Prostate gland (tissue), 2 donors: ENCODE data around the gene SHKBP1. TPM values are rescaled to one million over a fixed set of nuclear protein-coding genes. Genes with fewer than 3 reads are reported as not detected.

Experiments
- DNase-seq: peaks from one replicate; pipeline ENCODE4 v3.0.0-alpha.2; 2019; ENCODE audit warnings: low spot score
- H3K27ac ChIP-seq, 2 donors: fragments of 200-600 bp; sonication (generic); 2 replicates each; pipeline ENCODE4 v1.5.1; 2017 to 2019
- H3K27me3 ChIP-seq: fragments of 200-600 bp; sonication (generic); replicated peaks from 2 replicates; pipeline ENCODE4 v1.5.1; 2019; ENCODE audit not compliant: insufficient read depth
- H3K36me3 ChIP-seq, 2 donors: fragments of 200-600 bp; sonication (generic); 1 replicate in 1 of 2; 2 replicates in 1 of 2; pipeline versions ENCODE4 v1.5.1 to v1.8.1; 2017 to 2019
- H3K4me1 ChIP-seq: fragments of 200-600 bp; sonication (generic); replicated peaks from 2 replicates; pipeline ENCODE4 v1.5.1; 2019
- H3K4me3 ChIP-seq, 2 donors: fragments of 200-600 bp; sonication (generic); 2 replicates each; pipeline ENCODE4 v1.5.1; 2017 to 2019
- H3K9me3 ChIP-seq: fragments of 200-600 bp; sonication (generic); 2 replicates; pipeline ENCODE4 v1.5.1; 2017
- CTCF ChIP-seq, 4 experiments: fragments of 200-600 bp in 2 of 4; fragments of 450-650 bp in 2 of 4; sonication (generic) in 2 of 4; IDR thresholded peaks; 1 replicate in 3 of 4; 2 replicates in 1 of 4; pipeline ENCODE4 v1.5.1; 2016 to 2019; ENCODE audit warnings: antibody characterized with exemption in 4 of 4, mild to moderate bottlenecking in 2 of 4, moderate library complexity in 2 of 4
- POLR2A ChIP-seq: fragments of 450-650 bp; IDR thresholded peaks from one replicate; pipeline ENCODE4 v1.6.1; 2016; ENCODE audit warnings: antibody characterized with exemption, mild to moderate bottlenecking
- POLR2AphosphoS5 ChIP-seq: sonication (generic); formaldehyde crosslinking; IDR thresholded peaks from one replicate; pipeline ENCODE4 v1.6.1; 2017; ENCODE audit warnings: antibody characterized with exemption
- WGBS: methylation state at CpG from one replicate; pipeline ENCODE4 v1.1.5; 2018; 5-methylcytosine and 5-hydroxymethylcytosine counted together
- intact Hi-C: fragments of 100-400 bp; cut with DNase I; formaldehyde crosslinking; loops from one replicate; pipeline ENCODE4 v1.14.2; 2022
- total RNA-seq, 2 donors: library from RNA; depleted of rRNA; stranded (reverse); fragments of >200 nt; gene quantifications; one replicate each; pipeline ENCODE4 v1.1.0, GENCODE V29; 2016

SHKBP1 gene
- total RNA-seq, 2 donors from 2014 or later, result 54.6 to 91.6 TPM

DNA sequence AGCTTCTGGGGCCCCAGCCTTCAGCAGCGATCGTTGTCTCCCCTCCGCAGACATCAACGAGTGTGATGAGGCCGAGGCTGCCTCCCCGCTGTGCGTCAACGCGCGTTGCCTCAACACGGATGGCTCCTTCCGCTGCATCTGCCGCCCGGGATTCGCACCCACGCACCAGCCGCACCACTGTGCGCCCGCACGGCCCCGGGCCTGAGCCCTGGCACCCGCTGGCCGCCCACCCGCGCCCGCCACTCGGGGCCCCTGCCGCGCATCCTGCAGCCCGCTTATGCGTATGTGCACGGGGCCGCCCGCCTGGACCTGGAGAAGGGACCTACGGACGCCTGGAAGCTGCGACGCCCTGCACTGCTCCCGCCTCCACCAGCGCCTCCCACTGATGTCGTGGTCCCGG lies 52.7 kb downstream of the SHKBP1 start:
- H3K4me1 ChIP-seq, result peaks cover 3% of the 10 kb centered on the region
- H3K27ac ChIP-seq, result no peak overlapping the region
- no peaks in the 10 kb centered on the region for H3K27me3 ChIP-seq
- 96% methylated on average over 42 of the region's 42 CpGs for WGBS
- intact Hi-C loops, result no loop called here
- H3K9me3 ChIP-seq, result no peaks in the 10 kb centered on the region
- H3K4me3 ChIP-seq, result no peak overlapping the region
- H3K36me3 ChIP-seq, result peaks cover 6 to 7% of the 10 kb centered on the region in 2 donors
- no peak for DNase-seq
- TF ChIP-seq POLR2A, result no peak
- TF ChIP-seq POLR2AphosphoS5, result no peak
- no peak for TF ChIP-seq CTCF (IDR thresholded peaks at IDR 0.05)

DNA sequence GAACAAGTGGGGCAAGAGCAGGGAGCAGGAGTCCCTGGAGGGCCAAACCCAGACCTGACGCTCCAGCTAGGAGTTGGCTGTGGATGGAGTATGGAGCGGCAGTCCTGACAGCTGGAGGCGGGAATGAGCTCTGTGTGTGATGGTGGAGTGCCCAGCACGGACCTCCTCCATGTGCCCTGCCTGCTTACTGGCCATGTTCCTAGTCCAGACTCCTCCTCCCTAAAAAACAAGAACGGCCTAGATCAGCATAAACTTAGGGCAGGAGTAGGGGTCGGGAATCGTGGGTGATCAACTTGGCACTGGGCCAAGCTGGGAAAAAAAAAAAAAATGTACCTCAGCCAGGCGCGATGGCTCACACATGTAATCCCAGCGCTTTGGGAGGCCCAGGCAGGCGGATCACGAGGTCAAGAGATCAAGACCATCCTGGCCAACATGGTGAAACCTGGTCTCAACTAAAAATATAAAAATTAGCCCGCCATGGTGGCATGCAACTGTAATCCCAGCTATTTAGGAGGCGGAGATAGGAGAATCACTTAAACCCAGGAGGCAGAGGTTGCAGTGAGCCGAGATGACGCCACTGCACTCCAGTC lies 54.0 kb downstream of the SHKBP1 start:
- Histone ChIP-seq H3K4me3 (no peak overlapping the region), H3K27me3 (no peaks in the 10 kb centered on the region), H3K27ac (no peak overlapping the region), H3K36me3 (peaks cover 6 to 7% of the 10 kb centered on the region in 2 donors), H3K9me3 (no peaks in the 10 kb centered on the region), H3K4me1 (peaks cover 3% of the 10 kb centered on the region)
- DNase-seq, result no peak
- TF ChIP-seq POLR2A (no peak), POLR2AphosphoS5 (no peak), CTCF (IDR thresholded peaks at IDR 0.05) (no peak)
- WGBS, result 62% methylated on average over 16 of the region's 16 CpGs
- intact Hi-C loops, result loop anchor here (5.0 to 10.0 kb wide), 3 partner anchors 83 to 166 kb away; partner anchors contain the start of genes BLVRB and SPTBN4

DNA sequence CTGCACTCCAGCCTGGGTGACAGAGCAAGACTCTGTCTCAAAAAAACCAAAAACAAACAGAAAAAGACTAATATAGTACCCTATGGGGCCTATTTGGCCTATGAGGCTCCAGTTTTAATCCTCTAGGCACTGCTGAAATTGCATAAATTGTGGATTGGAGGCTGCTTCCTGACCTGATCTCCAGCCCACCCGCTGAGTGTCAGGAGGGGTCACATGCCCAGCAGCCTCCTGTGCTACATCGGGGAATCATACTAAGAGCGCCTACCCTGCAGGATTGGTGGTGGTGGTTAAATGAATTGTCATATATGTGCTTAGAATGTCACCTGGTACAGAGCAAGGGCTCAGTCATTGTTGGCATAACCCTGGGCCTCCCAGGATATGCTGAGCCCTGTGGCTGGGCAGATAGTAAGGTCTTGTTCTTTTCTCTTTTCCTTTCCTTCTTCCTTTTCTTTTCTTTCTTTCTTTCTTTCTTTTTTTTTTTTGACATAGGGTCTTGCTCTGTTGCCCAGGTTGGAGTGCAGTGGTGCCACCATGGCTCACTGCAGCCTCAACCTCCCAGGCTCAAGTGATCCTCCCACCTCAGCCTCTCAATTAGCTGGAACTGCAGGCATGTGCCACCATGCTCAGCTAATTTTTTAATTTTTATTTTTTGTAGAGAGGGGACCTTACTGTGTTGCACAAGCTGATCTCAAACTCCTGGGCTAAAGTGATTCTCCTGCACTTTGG lies 55.8 kb downstream of the SHKBP1 start:
- DNase-seq, result no peak
- 80% methylated on average over 3 of the region's 3 CpGs for WGBS
- intact Hi-C loops, result loop anchor here (5.0 to 10.0 kb wide), 3 partner anchors 85 to 168 kb away; partner anchors contain the start of genes BLVRB and SPTBN4

DNA sequence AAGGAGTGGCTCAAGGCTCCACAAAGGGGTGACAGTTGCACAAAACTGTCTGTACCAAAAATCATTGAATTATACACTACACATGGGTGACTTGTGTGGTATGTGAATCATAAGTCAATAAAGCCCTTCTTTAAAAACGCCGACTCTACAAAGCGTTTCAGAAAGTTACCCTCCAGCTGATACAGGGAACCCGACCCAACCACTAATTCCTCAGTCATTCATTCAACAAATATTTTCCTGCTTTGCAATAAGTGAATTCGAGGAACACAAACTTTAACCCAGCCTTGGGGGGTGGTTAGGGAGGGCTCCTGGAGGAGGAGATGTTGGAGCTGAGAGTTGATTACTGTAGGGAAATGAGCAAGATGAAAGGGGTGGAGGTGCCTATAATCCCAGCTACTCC lies 56.5 kb downstream of the SHKBP1 start:
- WGBS, result 57% methylated on average over 5 of the region's 5 CpGs
- Histone ChIP-seq H3K36me3 (no peaks in the 10 kb centered on the region), H3K27ac (no peak overlapping the region), H3K9me3 (no peaks in the 10 kb centered on the region), H3K4me1 (peaks cover 3% of the 10 kb centered on the region), H3K27me3 (no peaks in the 10 kb centered on the region), H3K4me3 (no peak overlapping the region)
- intact Hi-C loops, result loop anchor here (5.0 to 10.0 kb wide), 3 partner anchors 86 to 168 kb away; partner anchors contain the start of genes BLVRB and SPTBN4
- DNase-seq, result no peak
- TF ChIP-seq POLR2A (no peak), CTCF (IDR thresholded peaks at IDR 0.05) (no peak), POLR2AphosphoS5 (no peak)

More for the DNA sequence above, 55.8 kb downstream of the SHKBP1 start:
- no peaks in the 10 kb centered on the region for H3K27me3 ChIP-seq
- H3K27ac ChIP-seq, result no peak overlapping the region
- H3K4me3 ChIP-seq, result no peak overlapping the region
- H3K9me3 ChIP-seq, result no peaks in the 10 kb centered on the region
- H3K36me3 ChIP-seq, result peaks cover 0 to 4% of the 10 kb centered on the region in 2 donors
- TF ChIP-seq POLR2AphosphoS5, result no peak
- no peak for TF ChIP-seq CTCF (IDR thresholded peaks at IDR 0.05)
- TF ChIP-seq POLR2A, result no peak
- peaks cover 3% of the 10 kb centered on the region for H3K4me1 ChIP-seq
